ENCODE results near the gene AACS.

GRCh38 chr12:125178222-125178621, 113.0 kb downstream of the AACS start:
- TF ChIP-seq CTCF (IDR thresholded peaks at IDR 0.05) (no peak), CHD4 (IDR thresholded peaks at IDR 0.05; ENCODE audit: borderline replicate concordance) (no peak), SREBF2 (IDR thresholded peaks at IDR 0.05) (no peak), USF2 (IDR thresholded peaks at IDR 0.05) (0 out of 2 replicates have a peak, but pooled peaks have one; percentile 21), RFX5 (IDR thresholded peaks at IDR 0.05) (no peak), PBX3 (IDR thresholded peaks at IDR 0.05) (no peak), EP300 (IDR thresholded peaks at IDR 0.05) (no peak), CEBPB (IDR thresholded peaks at IDR 0.05) (no peak), HOXA7 (CRISPR knock-in tag; IDR thresholded peaks at IDR 0.05) (no peak), RCOR1 (IDR thresholded peaks at IDR 0.05; ENCODE audit: low read depth, low read length) (no peak)

Measured in A549 (cell line).